M059J (cell line): ENCODE results near the gene PCF11. TPM values are rescaled to one million over a fixed set of nuclear protein-coding genes. Genes with fewer than 3 reads are reported as not detected.

Experiments used
- total RNA-seq: library from RNA; depleted of rRNA; stranded (reverse); fragments of >200 nt; shearing (Covaris generic); gene quantifications from 2 replicates; pipeline ENCODE4 v1.2.3, GENCODE V29; 2014; rRNA removed

Gene PCF11
- total RNA-seq, 1 experiment from 2014 or later = 16.5 TPM

Other genes with a start within 250 kb of the PCF11 start
- gene RAB30, start 85.2 kb upstream of the PCF11 start, total RNA-seq = 9.4 and 12.2 TPM in 2 replicates
- 5.6 and 8.7 TPM in 2 replicates for gene ANKRD42, start 36.6 kb downstream of the PCF11 start, total RNA-seq
- gene CCDC90B, start 129.2 kb downstream of the PCF11 start, total RNA-seq = 57.5 and 71.1 TPM in 2 replicates